ENCODE measurements around the gene BCAS3.

The BCAS3 gene

GRCh38 chr17:60730273-60730672 is 52.6 kb downstream of the BCAS3 start:
- Mint-ChIP-seq H3K36me3 (ENCODE audit: insufficient read depth) (peaks cover 8% of the 10 kb centered on the region), H3K27me3 (no peaks in the 10 kb centered on the region), H3K27ac (ENCODE audit: low read depth) (no peak overlapping the region), H3K9me3 (no peaks in the 10 kb centered on the region), H3K4me3 (no peak overlapping the region), H3K4me1 (peaks cover 18% of the 10 kb centered on the region)
- ATAC-seq (replicated peaks; ENCODE audit: extremely low read depth, poor library complexity, severe bottlenecking) (no peak), DNase-seq (ENCODE audit: low spot score in 2 of 2) (no peak)

- H3K4me1 Mint-ChIP-seq, result peaks cover 20% of the 10 kb centered on the region
- no peak overlapping the region for H3K4me3 Mint-ChIP-seq
- DNase-seq (ENCODE audit: low spot score in 2 of 2) (no peak), ATAC-seq (replicated peaks; ENCODE audit: extremely low read depth, poor library complexity, severe bottlenecking) (no peak)
- H3K27me3 Mint-ChIP-seq, result no peaks in the 10 kb centered on the region
- no peaks in the 10 kb centered on the region for H3K9me3 Mint-ChIP-seq
- no peak overlapping the region for H3K27ac Mint-ChIP-seq (ENCODE audit: low read depth)
- peaks cover 4% of the 10 kb centered on the region for H3K36me3 Mint-ChIP-seq (ENCODE audit: insufficient read depth)
These were observed 60.6 kb downstream of the BCAS3 start for GRCh38 chr17:60738287-60738686.

GRCh38 chr17:60740584-60740983 is 62.9 kb downstream of the BCAS3 start:
- no peak for DNase-seq (ENCODE audit: low spot score in 2 of 2)
- peaks cover 2% of the 10 kb centered on the region for H3K36me3 Mint-ChIP-seq (ENCODE audit: insufficient read depth)
- H3K27ac Mint-ChIP-seq (ENCODE audit: low read depth), result no peak overlapping the region
- no peak overlapping the region for H3K4me3 Mint-ChIP-seq
- H3K9me3 Mint-ChIP-seq, result no peaks in the 10 kb centered on the region
- ATAC-seq (replicated peaks; ENCODE audit: extremely low read depth, poor library complexity, severe bottlenecking), result no peak
- H3K27me3 Mint-ChIP-seq, result no peaks in the 10 kb centered on the region
- H3K4me1 Mint-ChIP-seq, result peaks cover 16% of the 10 kb centered on the region

- Mint-ChIP-seq H3K27ac (ENCODE audit: low read depth) (no peak overlapping the region), H3K36me3 (ENCODE audit: insufficient read depth) (peaks cover 2% of the 10 kb centered on the region), H3K9me3 (no peaks in the 10 kb centered on the region), H3K4me3 (no peak overlapping the region), H3K27me3 (no peaks in the 10 kb centered on the region), H3K4me1 (peaks cover 16% of the 10 kb centered on the region)
- no peak for ATAC-seq (replicated peaks; ENCODE audit: extremely low read depth, poor library complexity, severe bottlenecking)
- no peak for DNase-seq (ENCODE audit: low spot score in 2 of 2)
These were observed 63.4 kb downstream of the BCAS3 start for GRCh38 chr17:60741031-60741430.

- Mint-ChIP-seq H3K36me3 (ENCODE audit: insufficient read depth) (peaks cover 5% of the 10 kb centered on the region), H3K27me3 (no peaks in the 10 kb centered on the region), H3K9me3 (no peaks in the 10 kb centered on the region), H3K27ac (ENCODE audit: low read depth) (no peak overlapping the region), H3K4me3 (no peak overlapping the region), H3K4me1 (peaks cover 8% of the 10 kb centered on the region)
- ATAC-seq (replicated peaks; ENCODE audit: extremely low read depth, poor library complexity, severe bottlenecking), result no peak
- no peak for DNase-seq (ENCODE audit: low spot score in 2 of 2)
These were observed 65.6 kb downstream of the BCAS3 start for GRCh38 chr17:60743282-60743681.

- Mint-ChIP-seq H3K9me3 (no peaks in the 10 kb centered on the region), H3K4me1 (peaks cover 6% of the 10 kb centered on the region), H3K27ac (ENCODE audit: low read depth) (no peak overlapping the region), H3K4me3 (no peak overlapping the region), H3K27me3 (no peaks in the 10 kb centered on the region), H3K36me3 (ENCODE audit: insufficient read depth) (peaks cover 6% of the 10 kb centered on the region)
- ATAC-seq (replicated peaks; ENCODE audit: extremely low read depth, poor library complexity, severe bottlenecking) (no peak), DNase-seq (ENCODE audit: low spot score in 2 of 2) (no peak)
These were observed 66.1 kb downstream of the BCAS3 start for GRCh38 chr17:60743799-60744198.

- no peak for ATAC-seq (replicated peaks; ENCODE audit: extremely low read depth, poor library complexity, severe bottlenecking)
- H3K27me3 Mint-ChIP-seq, result no peaks in the 10 kb centered on the region
- DNase-seq (ENCODE audit: low spot score in 2 of 2), result no peak
These were observed 66.8 kb downstream of the BCAS3 start for GRCh38 chr17:60744355-60744966.

GRCh38 chr17:60745544-60745943 is 67.9 kb downstream of the BCAS3 start:
- H3K27me3 Mint-ChIP-seq, result no peaks in the 10 kb centered on the region
- no peak overlapping the region for H3K4me3 Mint-ChIP-seq
- DNase-seq (ENCODE audit: low spot score in 2 of 2) (no peak), ATAC-seq (replicated peaks; ENCODE audit: extremely low read depth, poor library complexity, severe bottlenecking) (no peak)
- peaks cover 6% of the 10 kb centered on the region for H3K4me1 Mint-ChIP-seq
- no peak overlapping the region for H3K27ac Mint-ChIP-seq (ENCODE audit: low read depth)
- peaks cover 4% of the 10 kb centered on the region for H3K36me3 Mint-ChIP-seq (ENCODE audit: insufficient read depth)
- H3K9me3 Mint-ChIP-seq, result no peaks in the 10 kb centered on the region

More at GRCh38 chr17:60744355-60744966, 66.8 kb downstream of the BCAS3 start:
- Mint-ChIP-seq H3K9me3 (no peaks in the 10 kb centered on the region), H3K4me1 (peaks cover 6% of the 10 kb centered on the region), H3K27ac (ENCODE audit: low read depth) (no peak overlapping the region), H3K36me3 (ENCODE audit: insufficient read depth) (peaks cover 4% of the 10 kb centered on the region), H3K4me3 (no peak overlapping the region)

GRCh38 chr17:60747069-60747808 is 69.6 kb downstream of the BCAS3 start:
- H3K9me3 Mint-ChIP-seq, result no peaks in the 10 kb centered on the region
- H3K27ac Mint-ChIP-seq (ENCODE audit: low read depth), result no peak overlapping the region
- peaks cover 6% of the 10 kb centered on the region for H3K4me1 Mint-ChIP-seq
- no peaks in the 10 kb centered on the region for H3K27me3 Mint-ChIP-seq
- H3K36me3 Mint-ChIP-seq (ENCODE audit: insufficient read depth), result peaks cover 4% of the 10 kb centered on the region
- H3K4me3 Mint-ChIP-seq, result no peak overlapping the region
- DNase-seq (ENCODE audit: low spot score in 2 of 2) (no peak), ATAC-seq (replicated peaks; ENCODE audit: extremely low read depth, poor library complexity, severe bottlenecking) (no peak)

- no peak for ATAC-seq (replicated peaks; ENCODE audit: extremely low read depth, poor library complexity, severe bottlenecking)
- peaks cover 4% of the 10 kb centered on the region for H3K36me3 Mint-ChIP-seq (ENCODE audit: insufficient read depth)
- no peaks in the 10 kb centered on the region for H3K9me3 Mint-ChIP-seq
- no peaks in the 10 kb centered on the region for H3K27me3 Mint-ChIP-seq
- DNase-seq (ENCODE audit: low spot score in 2 of 2), result no peak
- no peak overlapping the region for H3K4me3 Mint-ChIP-seq
- peaks cover 6% of the 10 kb centered on the region for H3K4me1 Mint-ChIP-seq
- H3K27ac Mint-ChIP-seq (ENCODE audit: low read depth), result no peak overlapping the region
These were observed 70.6 kb downstream of the BCAS3 start for GRCh38 chr17:60748204-60748603.

GRCh38 chr17:60749050-60749449 is 71.4 kb downstream of the BCAS3 start:
- no peak for DNase-seq (ENCODE audit: low spot score in 2 of 2)
- ATAC-seq (replicated peaks; ENCODE audit: extremely low read depth, poor library complexity, severe bottlenecking), result no peak
- Mint-ChIP-seq H3K27ac (ENCODE audit: low read depth) (no peak overlapping the region), H3K4me3 (no peak overlapping the region), H3K27me3 (no peaks in the 10 kb centered on the region), H3K36me3 (ENCODE audit: insufficient read depth) (peaks cover 4% of the 10 kb centered on the region), H3K9me3 (no peaks in the 10 kb centered on the region), H3K4me1 (peaks cover 6% of the 10 kb centered on the region)

GRCh38 chr17:60749708-60750107 is 72.1 kb downstream of the BCAS3 start:
- Mint-ChIP-seq H3K36me3 (ENCODE audit: insufficient read depth) (peaks cover 4% of the 10 kb centered on the region), H3K4me1 (peaks cover 6% of the 10 kb centered on the region), H3K27ac (ENCODE audit: low read depth) (no peak overlapping the region), H3K4me3 (no peak overlapping the region), H3K27me3 (no peaks in the 10 kb centered on the region), H3K9me3 (no peaks in the 10 kb centered on the region)
- DNase-seq (ENCODE audit: low spot score in 2 of 2), result no peak
- ATAC-seq (replicated peaks; ENCODE audit: extremely low read depth, poor library complexity, severe bottlenecking), result no peak

GRCh38 chr17:60750640-60751039 is 73.0 kb downstream of the BCAS3 start:
- Mint-ChIP-seq H3K27me3 (no peaks in the 10 kb centered on the region), H3K9me3 (no peaks in the 10 kb centered on the region), H3K4me3 (no peak overlapping the region), H3K4me1 (peaks cover 6% of the 10 kb centered on the region), H3K27ac (ENCODE audit: low read depth) (no peak overlapping the region), H3K36me3 (ENCODE audit: insufficient read depth) (peaks cover 4% of the 10 kb centered on the region)
- DNase-seq (ENCODE audit: low spot score in 2 of 2) (no peak), ATAC-seq (replicated peaks; ENCODE audit: extremely low read depth, poor library complexity, severe bottlenecking) (no peak)

Measured in central memory CD8-positive, alpha-beta T cell (primary cell).